ENCODE results near the gene KIF5B. TPM values are rescaled to one million over a fixed set of nuclear protein-coding genes. Genes with fewer than 3 reads are reported as not detected.
"Not testable (repeated sequence)": the region's sequence is repeated elsewhere in the genome, so short reads cannot be mapped to it uniquely, and the experiment has no call there.

Gene KIF5B
- polyA plus RNA-seq, 3 donors: 165 to 193 (median 176) TPM

GRCh38 chr10:32028710-32029109 lies 27.5 kb downstream of the KIF5B start:
- DNase-seq (ENCODE audit: low read depth in 3 of 3, low spot score in 2 of 3): no peak

- no peak for DNase-seq (ENCODE audit: low read depth in 3 of 3, low spot score in 2 of 3)
Observed at GRCh38 chr10:32023264-32023663, 33.0 kb downstream of the KIF5B start.

GRCh38 chr10:32017044-32017443 lies 39.2 kb downstream of the KIF5B start:
- no peak for DNase-seq (ENCODE audit: low read depth in 3 of 3, low spot score in 2 of 3)

- DNase-seq (ENCODE audit: low read depth in 3 of 3, low spot score in 2 of 3): no peak
Observed at GRCh38 chr10:32015386-32015785, 40.8 kb downstream of the KIF5B start.

GRCh38 chr10:32007026-32007425 lies 49.2 kb downstream of the KIF5B start:
- no peak for DNase-seq (ENCODE audit: low read depth in 3 of 3, low spot score in 2 of 3)

- DNase-seq (ENCODE audit: low read depth in 3 of 3, low spot score in 2 of 3): peak in 1 of 3 donors; percentile 16
Observed at GRCh38 chr10:32005050-32005449, 51.2 kb downstream of the KIF5B start.

- DNase-seq (ENCODE audit: low read depth in 3 of 3, low spot score in 2 of 3): no peak
Observed at GRCh38 chr10:32004161-32004591, 52.0 kb downstream of the KIF5B start.

GRCh38 chr10:32002531-32002930 lies 53.7 kb downstream of the KIF5B start:
- no peak for DNase-seq (ENCODE audit: low read depth in 3 of 3, low spot score in 2 of 3)

GRCh38 chr10:32000937-32001336 lies 55.3 kb downstream of the KIF5B start:
- DNase-seq (ENCODE audit: low read depth in 3 of 3, low spot score in 2 of 3): no peak

- DNase-seq (ENCODE audit: low read depth in 3 of 3, low spot score in 2 of 3): no peak
Observed at GRCh38 chr10:31999836-32000235, 56.4 kb downstream of the KIF5B start.

GRCh38 chr10:31999070-31999660 lies 57.1 kb downstream of the KIF5B start:
- DNase-seq (ENCODE audit: low read depth in 3 of 3, low spot score in 2 of 3): no peak

GRCh38 chr10:31994926-31995325 lies 61.3 kb downstream of the KIF5B start:
- no peak for DNase-seq (ENCODE audit: low read depth in 3 of 3, low spot score in 2 of 3)

- no peak for DNase-seq (ENCODE audit: low read depth in 3 of 3, low spot score in 2 of 3)
Observed at GRCh38 chr10:31990937-31991336, 65.3 kb downstream of the KIF5B start.

- DNase-seq (ENCODE audit: low read depth in 3 of 3, low spot score in 2 of 3): not testable (repeated sequence)
Observed at GRCh38 chr10:31987786-31988185, 68.4 kb downstream of the KIF5B start.

- DNase-seq (ENCODE audit: low read depth in 3 of 3, low spot score in 2 of 3): no peak
Observed at GRCh38 chr10:31982111-31982510, 74.1 kb downstream of the KIF5B start.

- no peak for DNase-seq (ENCODE audit: low read depth in 3 of 3, low spot score in 2 of 3)
Observed at GRCh38 chr10:31980471-31980870, 75.8 kb downstream of the KIF5B start.

- DNase-seq (ENCODE audit: low read depth in 3 of 3, low spot score in 2 of 3): not testable (repeated sequence)
Observed at GRCh38 chr10:31979071-31979470, 77.2 kb downstream of the KIF5B start.

GRCh38 chr10:31978156-31978483 lies 78.1 kb downstream of the KIF5B start:
- no peak for DNase-seq (ENCODE audit: low read depth in 3 of 3, low spot score in 2 of 3)

GRCh38 chr10:31977440-31978155 lies 78.6 kb downstream of the KIF5B start:
- no peak for DNase-seq (ENCODE audit: low read depth in 3 of 3, low spot score in 2 of 3)

GRCh38 chr10:31975157-31975765 lies 81.0 kb downstream of the KIF5B start:
- no peak for DNase-seq (ENCODE audit: low read depth in 3 of 3, low spot score in 2 of 3)

- no peak for DNase-seq (ENCODE audit: low read depth in 3 of 3, low spot score in 2 of 3)
Observed at GRCh38 chr10:31974434-31975124, 81.6 kb downstream of the KIF5B start.

All from right renal cortex interstitium (tissue), 3 donors.